Measurements from ENCODE around the gene CAB39L.

CAB39L gene

DNA sequence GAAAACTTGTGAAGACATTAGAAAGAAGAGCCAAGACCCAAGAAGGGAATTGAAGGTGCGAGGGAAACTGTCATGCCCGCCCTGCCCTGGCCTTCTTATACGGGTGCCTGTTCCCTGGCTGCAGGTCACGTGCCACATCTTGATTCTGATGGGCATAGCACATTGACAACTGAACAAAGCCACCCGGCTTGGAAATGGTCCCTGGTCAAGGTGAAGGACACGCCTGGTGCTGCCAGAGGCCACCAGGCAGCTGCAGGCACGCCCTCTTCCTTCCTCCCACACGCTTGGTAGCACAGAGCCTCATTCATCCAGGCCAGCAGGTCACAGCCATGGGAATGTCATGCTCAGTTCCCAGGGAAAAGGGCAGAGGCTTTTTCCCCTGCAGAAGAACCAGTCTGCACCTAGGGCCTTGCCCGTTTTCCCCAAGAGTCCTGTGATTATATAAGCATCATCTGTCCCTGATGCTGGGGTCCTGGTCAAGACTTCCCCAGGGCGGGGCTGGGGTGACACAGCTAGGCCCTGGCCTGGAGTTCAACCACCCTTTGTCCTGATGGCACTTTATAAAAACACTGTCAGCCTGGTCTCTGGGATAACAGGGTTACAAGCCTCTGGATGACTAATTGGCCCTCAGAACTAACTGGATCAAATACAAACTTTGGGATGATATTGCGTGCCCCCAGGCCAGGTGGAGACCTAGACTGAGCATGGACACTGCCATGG lies 140.2 kb downstream of the CAB39L start:
- Histone ChIP-seq H3K23ac (ENCODE audit: low read depth, low read length, poor library complexity) (peak overlapping the region; percentile 3), H3K18ac (ENCODE audit: low read length) (peak overlapping the region; percentile 62), H3K4me3 (ENCODE audit: low read length in 2 of 2) (no peak overlapping the region), H2BK5ac (ENCODE audit: low read length) (no peak overlapping the region), H2AK5ac (ENCODE audit: low read depth, low read length) (peak overlapping the region; percentile 19), H3K27ac (replicated peaks; ENCODE audit: low read length) (no peak overlapping the region), H4K91ac (ENCODE audit: low read depth, low read length, poor library complexity) (no peak overlapping the region), H3K9me3 (replicated peaks in 1 of 2; ENCODE audit: control insufficient read depth in 2 of 2, insufficient read depth in 1 of 2, low read depth in 1 of 2, low read length in 2 of 2) (no peaks in the 10 kb centered on the region), H3K9ac (ENCODE audit: low read depth, low read length, poor library complexity) (peak overlapping the region; percentile 3), H3K14ac (ENCODE audit: low read length) (no peak overlapping the region), H2BK15ac (ENCODE audit: low read length) (no peak overlapping the region), H2BK12ac (ENCODE audit: low read length) (no peak overlapping the region), H3K79me1 (ENCODE audit: low read depth, low read length) (no peaks in the 10 kb centered on the region), H2BK120ac (ENCODE audit: low read depth, low read length) (no peak overlapping the region), H3K4me1 (ENCODE audit: control insufficient read depth in 2 of 2, insufficient read depth in 1 of 2, low read depth in 1 of 2, low read length in 2 of 2) (peaks cover 0 to 1% of the 10 kb centered on the region in 2 donors), H4K8ac (ENCODE audit: low read depth, low read length) (no peak overlapping the region), H3K27me3 (ENCODE audit: control insufficient read depth in 3 of 3, insufficient read depth in 3 of 3, low read depth in 1 of 3, low read length in 3 of 3) (no peaks in the 10 kb centered on the region), H2AFZ (ENCODE audit: low read length) (no peak overlapping the region), H3K36me3 (replicated peaks in 1 of 2; ENCODE audit: control insufficient read depth in 2 of 2, insufficient read depth in 2 of 2, low read length in 2 of 2) (no peaks in the 10 kb centered on the region), H3K4me2 (ENCODE audit: insufficient read depth, low read length, poor library complexity, severe bottlenecking) (no peak overlapping the region), H3K4ac (ENCODE audit: low read length) (no peak overlapping the region)
- no peak for DNase-seq (ENCODE audit: low spot score)
- no CpG with 5 or more reads among the region's 11 CpGs for WGBS, 2 donors (ENCODE audit: extremely low coverage in 2 of 2, insufficient read length in 2 of 2, insufficient replicate concordance in 1 of 2)

DNA sequence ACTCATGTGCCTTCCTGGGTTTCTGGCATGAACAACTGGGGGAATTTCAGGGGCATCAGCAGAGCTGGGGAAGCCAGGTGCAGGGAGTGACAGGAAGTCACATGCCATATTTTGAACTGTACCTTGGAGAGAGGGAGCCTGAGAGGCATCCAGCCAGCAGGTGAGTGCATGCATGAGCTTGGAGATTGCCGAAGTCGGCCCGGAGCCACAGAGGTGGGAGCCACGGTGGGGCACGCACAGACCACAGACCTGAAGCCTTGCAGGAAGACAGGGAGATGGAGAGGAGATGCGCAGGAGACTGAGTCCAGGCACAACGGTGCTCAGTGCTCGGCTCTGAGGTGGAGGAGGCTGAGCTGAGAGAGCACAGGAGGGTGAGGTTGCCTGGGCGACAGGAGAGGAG lies 141.0 kb downstream of the CAB39L start:
- no peak overlapping the region for H3K4ac ChIP-seq (ENCODE audit: low read length)
- H2AFZ ChIP-seq (ENCODE audit: low read length), result no peak overlapping the region
- no CpG with 5 or more reads among the region's 9 CpGs for WGBS, 2 donors (ENCODE audit: extremely low coverage in 2 of 2, insufficient read length in 2 of 2, insufficient replicate concordance in 1 of 2)

DNA sequence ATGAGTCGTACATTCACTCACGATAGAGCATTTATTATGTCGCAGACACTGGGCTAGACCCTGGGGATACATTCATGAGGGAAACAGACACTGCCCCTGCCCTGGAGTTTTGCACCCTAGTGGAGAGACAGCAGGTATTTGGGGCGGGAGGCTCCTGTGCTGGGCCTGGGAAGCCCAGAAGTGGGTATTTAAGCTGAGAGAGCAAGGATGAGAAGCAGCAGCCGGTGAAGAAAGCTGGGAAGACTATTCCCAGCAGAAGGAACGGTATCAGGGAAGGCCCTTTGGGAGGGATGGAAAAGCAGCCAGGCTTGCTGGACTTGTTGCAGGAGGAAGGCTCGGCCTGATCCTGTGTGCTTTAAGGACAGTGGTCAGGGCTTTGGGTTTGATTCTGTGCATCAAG lies 141.6 kb downstream of the CAB39L start:
- Histone ChIP-seq H3K4me1 (ENCODE audit: control insufficient read depth in 2 of 2, insufficient read depth in 1 of 2, low read depth in 1 of 2, low read length in 2 of 2) (peaks cover 0 to 1% of the 10 kb centered on the region in 2 donors), H2BK120ac (ENCODE audit: low read depth, low read length) (no peak overlapping the region)
- WGBS, 2 donors (ENCODE audit: extremely low coverage in 2 of 2, insufficient read length in 2 of 2, insufficient replicate concordance in 1 of 2), result no CpG with 5 or more reads among the region's 7 CpGs

More for the DNA sequence above, 141.0 kb downstream of the CAB39L start:
- Histone ChIP-seq H3K4me2 (ENCODE audit: insufficient read depth, low read length, poor library complexity, severe bottlenecking) (no peak overlapping the region), H4K91ac (ENCODE audit: low read depth, low read length, poor library complexity) (no peak overlapping the region), H4K8ac (ENCODE audit: low read depth, low read length) (no peak overlapping the region), H2BK12ac (ENCODE audit: low read length) (no peak overlapping the region), H3K18ac (ENCODE audit: low read length) (peak overlapping the region; percentile 65), H3K4me3 (ENCODE audit: low read length in 2 of 2) (no peak overlapping the region), H2BK15ac (ENCODE audit: low read length) (no peak overlapping the region), H3K9me3 (replicated peaks in 1 of 2; ENCODE audit: control insufficient read depth in 2 of 2, insufficient read depth in 1 of 2, low read depth in 1 of 2, low read length in 2 of 2) (no peaks in the 10 kb centered on the region), H3K14ac (ENCODE audit: low read length) (no peak overlapping the region), H3K23ac (ENCODE audit: low read depth, low read length, poor library complexity) (peak overlapping the region; percentile 20), H3K9ac (ENCODE audit: low read depth, low read length, poor library complexity) (no peak overlapping the region), H3K36me3 (replicated peaks in 1 of 2; ENCODE audit: control insufficient read depth in 2 of 2, insufficient read depth in 2 of 2, low read length in 2 of 2) (no peaks in the 10 kb centered on the region), H2AK5ac (ENCODE audit: low read depth, low read length) (peak overlapping the region; percentile 93), H3K79me1 (ENCODE audit: low read depth, low read length) (no peaks in the 10 kb centered on the region), H3K4me1 (ENCODE audit: control insufficient read depth in 2 of 2, insufficient read depth in 1 of 2, low read depth in 1 of 2, low read length in 2 of 2) (peaks cover 0 to 1% of the 10 kb centered on the region in 2 donors), H2BK120ac (ENCODE audit: low read depth, low read length) (no peak overlapping the region), H3K27ac (replicated peaks; ENCODE audit: low read length) (no peak overlapping the region), H2BK5ac (ENCODE audit: low read length) (peak overlapping the region; percentile 32), H3K27me3 (ENCODE audit: control insufficient read depth in 3 of 3, insufficient read depth in 3 of 3, low read depth in 1 of 3, low read length in 3 of 3) (no peaks in the 10 kb centered on the region)
- DNase-seq (ENCODE audit: low spot score), result no peak

DNA sequence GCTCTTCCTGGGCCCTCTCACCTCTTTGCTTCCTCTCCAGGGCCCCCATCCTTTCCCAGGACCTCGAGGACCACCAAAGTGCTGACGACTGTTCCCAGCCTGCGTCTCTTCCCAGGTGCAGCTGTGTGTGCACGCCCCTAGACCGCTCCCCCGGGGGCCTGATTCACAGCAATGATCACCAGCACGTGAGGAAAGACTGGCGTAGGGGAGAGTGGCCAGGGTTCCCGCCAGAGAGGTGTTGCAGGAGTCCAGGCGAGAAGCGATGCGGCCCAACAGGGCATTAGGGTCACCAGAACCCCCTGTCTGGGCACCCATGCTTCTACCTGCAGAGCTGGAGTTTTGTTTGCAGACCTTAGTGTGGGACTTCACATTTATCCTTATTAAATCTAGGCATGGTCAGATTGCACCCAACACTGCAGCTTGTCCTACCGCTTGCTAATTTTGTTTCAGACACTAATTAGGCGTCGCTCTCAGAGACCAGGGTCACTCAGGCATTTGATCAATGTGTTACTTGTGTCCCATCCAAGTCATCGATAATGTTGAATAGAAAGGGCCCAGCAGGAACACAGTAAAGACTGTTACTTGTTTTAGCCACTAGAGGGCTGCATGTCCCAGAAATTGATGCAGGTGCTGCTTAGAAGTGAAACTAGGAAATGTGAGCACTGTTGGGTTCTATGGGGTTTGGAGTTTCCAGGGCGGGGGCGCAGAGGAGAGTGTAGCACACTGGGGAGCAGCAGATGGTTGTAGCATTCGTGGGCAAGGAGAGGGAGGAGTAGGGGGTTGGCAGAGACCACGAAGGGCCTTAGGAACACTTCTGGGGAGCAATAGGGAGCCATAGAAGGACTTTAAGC lies 142.9 kb downstream of the CAB39L start:
- Histone ChIP-seq H2BK15ac (ENCODE audit: low read length) (peak overlapping the region; percentile 3), H3K9me3 (replicated peaks in 1 of 2; ENCODE audit: control insufficient read depth in 2 of 2, insufficient read depth in 1 of 2, low read depth in 1 of 2, low read length in 2 of 2) (no peaks in the 10 kb centered on the region), H2BK12ac (ENCODE audit: low read length) (no peak overlapping the region), H3K9ac (ENCODE audit: low read depth, low read length, poor library complexity) (no peak overlapping the region), H3K14ac (ENCODE audit: low read length) (no peak overlapping the region), H4K91ac (ENCODE audit: low read depth, low read length, poor library complexity) (no peak overlapping the region), H3K27ac (replicated peaks; ENCODE audit: low read length) (no peak overlapping the region), H3K4me3 (ENCODE audit: low read length in 2 of 2) (no peak overlapping the region), H3K27me3 (ENCODE audit: control insufficient read depth in 3 of 3, insufficient read depth in 3 of 3, low read depth in 1 of 3, low read length in 3 of 3) (no peaks in the 10 kb centered on the region), H4K8ac (ENCODE audit: low read depth, low read length) (peak overlapping the region; percentile 20), H2BK120ac (ENCODE audit: low read depth, low read length) (no peak overlapping the region), H2AFZ (ENCODE audit: low read length) (peak overlapping the region; percentile 76), H3K23ac (ENCODE audit: low read depth, low read length, poor library complexity) (no peak overlapping the region), H2AK5ac (ENCODE audit: low read depth, low read length) (peak overlapping the region; percentile 10), H3K36me3 (replicated peaks in 1 of 2; ENCODE audit: control insufficient read depth in 2 of 2, insufficient read depth in 2 of 2, low read length in 2 of 2) (no peaks in the 10 kb centered on the region), H3K4ac (ENCODE audit: low read length) (no peak overlapping the region), H3K4me1 (ENCODE audit: control insufficient read depth in 2 of 2, insufficient read depth in 1 of 2, low read depth in 1 of 2, low read length in 2 of 2) (peaks cover 0 to 1% of the 10 kb centered on the region in 2 donors), H3K4me2 (ENCODE audit: insufficient read depth, low read length, poor library complexity, severe bottlenecking) (no peak overlapping the region), H3K79me1 (ENCODE audit: low read depth, low read length) (no peaks in the 10 kb centered on the region), H3K18ac (ENCODE audit: low read length) (peak overlapping the region; percentile 56), H2BK5ac (ENCODE audit: low read length) (no peak overlapping the region)
- WGBS, 2 donors (ENCODE audit: extremely low coverage in 2 of 2, insufficient read length in 2 of 2, insufficient replicate concordance in 1 of 2), result no CpG with 5 or more reads among the region's 20 CpGs
- peak; percentile 52 for DNase-seq (ENCODE audit: low spot score)

More for the DNA sequence above, 141.6 kb downstream of the CAB39L start:
- Histone ChIP-seq H3K14ac (ENCODE audit: low read length) (no peak overlapping the region), H2BK5ac (ENCODE audit: low read length) (peak overlapping the region; percentile 32), H3K4me2 (ENCODE audit: insufficient read depth, low read length, poor library complexity, severe bottlenecking) (no peak overlapping the region), H4K91ac (ENCODE audit: low read depth, low read length, poor library complexity) (no peak overlapping the region), H3K79me1 (ENCODE audit: low read depth, low read length) (no peaks in the 10 kb centered on the region), H4K8ac (ENCODE audit: low read depth, low read length) (no peak overlapping the region), H3K4ac (ENCODE audit: low read length) (no peak overlapping the region), H2AK5ac (ENCODE audit: low read depth, low read length) (no peak overlapping the region), H3K4me3 (ENCODE audit: low read length in 2 of 2) (no peak overlapping the region), H3K18ac (ENCODE audit: low read length) (no peak overlapping the region), H2BK15ac (ENCODE audit: low read length) (no peak overlapping the region), H3K9me3 (replicated peaks in 1 of 2; ENCODE audit: control insufficient read depth in 2 of 2, insufficient read depth in 1 of 2, low read depth in 1 of 2, low read length in 2 of 2) (no peaks in the 10 kb centered on the region), H2BK12ac (ENCODE audit: low read length) (no peak overlapping the region), H3K9ac (ENCODE audit: low read depth, low read length, poor library complexity) (no peak overlapping the region), H3K23ac (ENCODE audit: low read depth, low read length, poor library complexity) (no peak overlapping the region), H3K27me3 (ENCODE audit: control insufficient read depth in 3 of 3, insufficient read depth in 3 of 3, low read depth in 1 of 3, low read length in 3 of 3) (no peaks in the 10 kb centered on the region), H2AFZ (ENCODE audit: low read length) (no peak overlapping the region), H3K36me3 (replicated peaks in 1 of 2; ENCODE audit: control insufficient read depth in 2 of 2, insufficient read depth in 2 of 2, low read length in 2 of 2) (no peaks in the 10 kb centered on the region), H3K27ac (replicated peaks; ENCODE audit: low read length) (no peak overlapping the region)
- no peak for DNase-seq (ENCODE audit: low spot score)
